ENCODE results near the gene PKIG.

The PKIG gene

DNA sequence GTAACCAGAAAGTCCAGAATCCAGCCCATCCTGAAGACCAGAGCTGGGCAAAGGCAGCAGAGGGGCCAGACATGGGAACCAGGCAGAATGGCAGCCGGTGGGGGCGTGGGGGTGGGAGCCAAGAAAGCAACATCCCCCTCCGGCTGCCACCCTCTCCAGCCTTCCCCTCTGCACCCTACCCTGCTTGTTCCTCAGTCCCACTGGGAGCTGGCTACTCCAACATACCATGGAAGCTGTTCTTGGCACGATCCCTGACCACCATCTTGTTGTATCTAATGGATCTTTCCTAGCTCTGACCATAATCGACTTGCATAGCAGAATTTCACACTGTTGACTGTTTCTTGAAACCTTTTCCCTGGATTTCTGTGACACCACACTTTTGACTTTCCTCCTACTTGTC, 38.9 kb downstream of the PKIG start:
- no peak for DNase-seq

- no peak for DNase-seq
These were observed 39.6 kb downstream of the PKIG start for GRCh38 chr20:44621939-44622338.

GRCh38 chr20:44622501-44623270, 40.3 kb downstream of the PKIG start:
- DNase-seq: no peak

DNA sequence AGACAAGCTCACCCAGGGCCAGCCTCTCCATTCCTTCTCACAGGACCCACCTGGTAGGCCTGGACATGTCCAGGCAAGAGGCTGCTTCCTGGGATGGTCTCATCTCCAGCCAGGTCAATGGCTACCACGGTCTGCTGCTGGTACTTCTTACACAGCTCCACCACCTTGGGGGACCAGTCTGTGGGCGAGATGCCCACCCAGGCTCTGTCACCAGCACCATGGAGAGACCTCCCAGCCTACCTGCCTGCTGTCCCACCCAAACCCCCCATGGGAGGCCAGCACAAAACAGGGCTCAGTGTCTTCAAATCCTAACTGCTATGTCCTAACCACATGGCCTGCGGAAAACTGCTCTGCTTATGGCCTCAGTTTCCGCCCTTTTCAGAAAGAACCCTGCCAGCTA, 41.8 kb downstream of the PKIG start:
- no peak for DNase-seq

DNA sequence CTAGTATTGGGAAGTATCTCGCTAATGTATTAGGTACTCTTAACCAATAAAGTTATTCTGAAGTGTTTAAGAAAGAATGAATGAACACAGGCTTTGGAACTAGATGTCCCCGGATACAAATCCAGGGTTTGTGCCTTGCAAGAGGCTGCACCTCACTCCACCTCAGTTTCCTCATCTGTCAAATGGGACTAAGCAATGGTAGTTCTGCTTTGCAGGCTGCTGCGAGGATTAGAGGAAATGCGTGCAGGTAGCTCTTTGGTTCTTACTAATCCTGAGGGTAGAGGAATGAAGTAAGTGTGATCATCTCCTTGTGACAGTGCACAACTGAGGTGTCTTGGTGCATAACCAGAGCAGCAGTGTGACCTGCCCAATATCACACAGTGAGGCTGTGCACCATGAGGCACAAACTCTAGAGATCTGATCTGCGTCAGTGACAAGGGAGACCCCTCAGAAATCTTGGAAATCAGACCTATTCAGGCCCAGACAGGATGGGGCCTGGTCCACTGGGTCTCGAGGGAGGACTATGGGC, 42.4 kb downstream of the PKIG start:
- DNase-seq: no peak

- DNase-seq: no peak
These were observed 43.0 kb downstream of the PKIG start for GRCh38 chr20:44625361-44625760.

- no peak for DNase-seq
These were observed 43.9 kb downstream of the PKIG start for GRCh38 chr20:44626278-44626677.

DNA sequence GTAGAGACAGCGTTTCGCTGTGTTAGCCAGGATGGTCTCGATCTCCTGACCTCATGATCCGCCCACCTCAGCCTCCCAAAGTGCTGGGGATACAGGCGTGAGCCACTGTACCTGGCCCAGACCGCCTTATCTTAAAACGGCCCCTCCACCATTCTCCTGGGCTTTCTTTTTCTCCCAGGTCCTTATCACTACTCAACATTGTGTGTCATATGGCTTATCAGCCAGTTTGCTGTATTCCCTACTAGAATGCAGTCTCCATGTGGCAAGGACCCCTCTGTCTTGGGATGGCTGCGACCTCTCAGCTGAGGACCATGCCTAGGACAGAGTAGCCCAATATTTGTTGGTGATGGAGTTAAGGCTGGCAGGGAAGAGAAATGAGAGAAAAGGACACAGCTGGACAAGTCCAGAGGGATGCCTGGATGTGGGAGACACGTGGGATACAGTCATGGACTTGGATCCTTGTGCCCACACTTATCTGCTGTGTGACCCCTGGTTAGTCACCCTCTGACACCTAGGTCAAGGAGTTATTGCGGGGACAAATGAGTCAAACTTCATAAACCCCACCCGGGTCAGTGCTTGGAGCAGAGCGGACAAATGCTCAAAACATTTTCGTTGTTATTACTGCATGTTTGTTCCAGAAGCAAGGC, 45.1 kb downstream of the PKIG start:
- no peak for DNase-seq

DNA sequence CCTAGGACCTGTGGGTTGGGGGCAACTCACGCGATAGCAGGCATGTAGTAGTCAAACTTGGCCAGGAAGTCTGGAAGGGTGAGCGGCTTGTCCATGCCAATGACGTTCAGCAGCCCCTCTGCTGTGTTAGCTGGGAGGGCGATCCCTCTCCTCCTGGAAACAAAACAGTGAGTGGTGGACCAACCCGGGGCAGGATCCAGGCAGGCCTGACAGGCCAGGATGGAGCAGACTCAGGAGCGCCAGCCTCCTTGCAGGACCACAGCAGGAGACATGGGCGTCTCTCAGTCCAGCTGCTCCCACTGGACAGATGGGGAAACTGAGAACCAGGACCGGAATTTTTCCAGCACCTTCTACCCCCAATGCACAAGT, 46.6 kb downstream of the PKIG start:
- DNase-seq: no peak

DNA sequence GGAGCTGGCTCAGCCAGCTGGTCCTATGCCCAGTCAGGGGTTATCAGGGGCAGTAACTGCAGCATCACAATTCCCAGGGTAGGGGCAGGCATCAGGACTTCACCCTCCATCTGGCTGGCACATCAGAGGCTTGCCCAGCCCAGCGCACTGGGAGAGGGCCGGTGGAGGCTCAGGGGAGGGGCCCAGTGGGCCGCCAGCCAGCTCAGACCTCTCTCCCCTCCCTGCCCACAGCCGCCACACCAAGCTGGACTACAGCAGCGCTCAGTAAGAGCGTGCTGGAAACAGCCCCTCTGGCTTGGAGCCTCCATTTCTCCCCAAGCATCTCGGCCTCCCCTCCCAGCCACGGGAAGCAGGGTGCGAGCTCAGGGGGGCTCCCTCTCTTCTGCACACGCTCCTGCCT, 47.2 kb downstream of the PKIG start:
- DNase-seq: no peak

GRCh38 chr20:44630297-44630696, 47.9 kb downstream of the PKIG start:
- no peak for DNase-seq

- no peak for DNase-seq
These were observed 49.8 kb downstream of the PKIG start for GRCh38 chr20:44632103-44632752.

DNA sequence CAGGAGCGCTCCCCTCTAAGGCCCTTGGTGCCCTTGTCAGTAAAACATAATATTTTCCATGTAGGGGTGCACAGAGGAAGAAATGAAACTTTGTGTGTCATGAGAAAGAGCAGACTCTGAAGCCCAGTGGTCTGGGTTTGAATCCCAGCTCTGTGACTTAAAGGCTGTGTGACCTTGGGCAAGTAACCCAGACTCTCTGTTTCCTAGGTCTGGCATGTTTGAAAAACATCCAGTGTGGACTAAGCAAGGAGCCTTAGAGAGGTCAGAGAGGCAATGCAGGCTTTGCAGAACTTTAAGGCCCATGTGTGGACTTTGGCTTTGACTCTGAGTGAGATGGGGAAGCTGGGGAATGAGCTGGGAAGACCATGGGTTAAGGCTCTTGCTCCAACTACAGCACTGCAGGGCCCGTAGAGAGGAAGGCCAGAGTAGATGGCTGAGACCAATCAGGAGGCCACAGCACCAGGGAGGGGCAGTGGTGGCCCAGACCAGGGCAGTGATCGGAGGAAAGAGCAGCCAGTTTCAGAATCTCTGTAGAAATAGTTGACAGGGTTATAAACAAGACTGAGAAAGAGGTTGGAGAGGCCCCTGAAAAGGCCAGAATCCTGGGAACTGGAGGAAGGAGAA, 50.9 kb downstream of the PKIG start:
- no peak for DNase-seq

- DNase-seq: no peak
These were observed 51.7 kb downstream of the PKIG start for GRCh38 chr20:44633872-44634600.

GRCh38 chr20:44635877-44636276, 53.5 kb downstream of the PKIG start:
- DNase-seq: no peak

- DNase-seq: no peak
These were observed 54.7 kb downstream of the PKIG start for GRCh38 chr20:44637042-44637441.

DNA sequence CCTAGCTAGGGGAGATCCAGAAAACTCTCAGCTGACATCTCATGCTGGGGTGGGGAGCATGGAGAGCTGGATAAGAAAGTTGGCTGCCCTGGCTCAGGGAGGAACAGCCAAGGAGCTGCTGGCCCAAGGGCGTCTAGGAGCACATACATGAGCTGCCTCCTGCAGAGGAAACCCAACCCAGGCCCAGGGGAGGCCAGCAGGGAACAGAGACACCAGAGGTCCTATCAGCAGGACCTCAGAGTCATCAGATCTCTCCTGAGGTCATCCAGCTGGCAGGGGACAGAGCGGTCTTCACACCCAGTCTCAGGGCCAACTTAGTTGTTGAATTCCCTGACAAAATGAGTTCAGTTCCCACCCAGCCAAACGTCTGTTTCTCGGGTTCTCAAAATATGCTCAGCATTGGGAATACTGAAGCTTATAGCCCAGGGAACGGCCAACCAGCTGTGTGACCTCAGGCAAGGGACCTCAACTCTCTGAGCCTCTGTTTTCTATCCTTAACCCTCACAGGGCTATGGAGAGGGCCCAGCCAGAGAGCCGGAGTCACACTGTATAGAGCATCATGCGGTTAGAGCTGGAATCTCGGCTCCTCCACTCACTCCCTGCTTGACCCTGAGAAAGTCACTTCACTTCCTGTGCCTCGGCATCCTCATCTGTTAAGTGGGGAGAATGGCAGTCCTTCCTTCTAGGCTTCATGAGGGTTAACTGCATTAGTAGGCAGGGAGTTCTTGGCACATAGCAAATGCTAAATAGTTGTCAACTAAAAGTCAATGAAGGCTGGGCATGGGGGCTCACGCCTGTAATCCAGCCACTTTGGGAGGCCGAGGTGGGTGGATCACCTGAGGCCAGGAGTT, 55.4 kb downstream of the PKIG start:
- DNase-seq: no peak

DNA sequence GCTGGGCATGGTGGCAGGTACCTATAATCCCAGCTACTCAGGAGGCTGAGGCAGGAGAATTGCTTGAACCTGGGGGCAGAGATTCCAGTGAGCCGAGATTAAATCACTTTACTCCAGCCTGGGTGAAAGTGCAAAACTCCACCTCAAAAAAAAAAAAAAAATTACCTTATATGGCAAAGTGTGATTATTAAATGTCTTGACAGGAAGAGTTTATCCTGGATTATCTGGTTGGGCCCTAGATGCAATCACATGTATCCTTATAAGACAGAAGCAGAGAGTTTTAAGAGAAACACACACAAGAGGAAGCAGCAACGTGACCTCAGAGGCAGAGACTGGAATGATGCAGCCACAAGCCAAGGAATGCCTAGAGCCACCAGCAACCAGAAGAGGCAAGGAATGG, 58.1 kb downstream of the PKIG start:
- no peak for DNase-seq

- no peak for DNase-seq
These were observed 58.9 kb downstream of the PKIG start for GRCh38 chr20:44641325-44641724.

- DNase-seq: peak; percentile 51
These were observed 60.1 kb downstream of the PKIG start for GRCh38 chr20:44642203-44643153.

- no peak for DNase-seq
These were observed 60.8 kb downstream of the PKIG start for GRCh38 chr20:44643154-44643519.

Data from stimulated activated CD8-positive, alpha-beta memory T cell treated with anti-CD3 and anti-CD28 coated beads, Interleukin-4, amount 100 ng/mL, for 48 hours (primary cell).